K562 (cell line): ENCODE measurements around the gene UNC119B. TPM values are rescaled to one million over a fixed set of nuclear protein-coding genes. Genes with fewer than 3 reads are reported as not detected.

Source experiments
- CREM ChIP-seq: IDR thresholded peaks from 2 replicates; pipeline ENCODE4 v1.6.1; 2014; ENCODE audit warnings: antibody characterized with exemption, low read depth
- FIP1L1 ChIP-seq: fragments of 200-400 bp; formaldehyde crosslinking; IDR thresholded peaks from 2 replicates; pipeline ENCODE4 v1.6.1; 2018; ENCODE audit warnings: mild to moderate bottlenecking, low read depth, low read length; ENCODE audit not compliant: poor library complexity, severe bottlenecking
- MITF ChIP-seq: IDR thresholded peaks from 2 replicates; pipeline ENCODE4 v1.6.1; 2014; ENCODE audit warnings: antibody characterized with exemption
- NBN ChIP-seq: fragments of 450-650 bp; IDR thresholded peaks from 2 replicates; pipeline ENCODE4 v1.6.1; 2016; ENCODE audit warnings: low read depth, mild to moderate bottlenecking
- POLR3G ChIP-seq: IDR thresholded peaks from 2 replicates; pipeline ENCODE4 v1.6.1; 2011; ENCODE audit not compliant: insufficient read length, insufficient replicate concordance; ENCODE audit errors: extremely low read depth
- REST ChIP-seq, 2 experiments: fragments of 450-650 bp; formaldehyde crosslinking in 1 of 2; IDR thresholded peaks; 2 replicates each; pipeline versions ENCODE4 v1.4.0 to v1.6.1; 2014 to 2020; ENCODE audit warnings: mild to moderate bottlenecking in 2 of 2, borderline replicate concordance in 1 of 2, low read depth in 1 of 2
- SMARCC2 ChIP-seq: fragments of 450-650 bp; IDR thresholded peaks from 2 replicates; pipeline ENCODE4 v1.6.1; 2017; ENCODE audit warnings: antibody characterized with exemption, moderate library complexity, mild to moderate bottlenecking, low read depth
- TCF7L2 ChIP-seq: fragments of 150-350 bp; IDR thresholded peaks from 2 replicates; pipeline ENCODE4 v1.6.1; 2016; ENCODE audit warnings: low read depth, mild to moderate bottlenecking, low read length, moderate library complexity
- ZBTB1 ChIP-seq: sonication (generic); formaldehyde crosslinking; IDR thresholded peaks from 2 replicates; pipeline ENCODE4 v1.8.1; 2023; ENCODE audit warnings: missing genetic modification reagents, low read depth, mild to moderate bottlenecking, borderline replicate concordance
- ZNF347 ChIP-seq: fragments of 450-650 bp; formaldehyde crosslinking; IDR thresholded peaks from 2 replicates; pipeline ENCODE4 v1.4.0; 2020; ENCODE audit warnings: low read depth, mild to moderate bottlenecking, moderate library complexity
- ZNF77 ChIP-seq: fragments of 250-450 bp; sonication (Bioruptor Pico); IDR thresholded peaks from 2 replicates; pipeline ENCODE4 v1.5.0; 2020
- polyA plus RNA-seq, 8 experiments: library from polyadenylated mRNA; depleted of rRNA in 4 of 8; stranded (reverse) in 5 of 8; unstranded in 3 of 8; fragments of >200 nt; fragmentation: Nextera tagmentation in 2 of 8; fragmentation: Illumina TruSeq in 1 of 8; extraction: Ambion mirVana in 2 of 8; extraction: Trizol in 1 of 8; gene quantifications; 2 replicates each; pipeline versions ENCODE4 v1.2.1 to v1.2.3, GENCODE V29; 2011 to 2014; ENCODE audit warnings: inconsistent platforms in 1 of 8, missing spikeins in 1 of 8
- total RNA-seq, 7 experiments: library from RNA; depleted of rRNA in 6 of 7; stranded (reverse); fragments of >200 nt in 6 of 7; fragmentation: Illumina TruSeq in 2 of 7; extraction: Trizol in 2 of 7; gene quantifications; 2 replicates each; pipeline versions ENCODE4 v1.2.1 to v1.2.3, GENCODE V29; 2011 to 2021; ENCODE audit warnings: low replicate concordance in 1 of 7
- TF ChIP-seq, protein P1 (sequence below): fragments of 250-450 bp; sonication (Bioruptor Pico); IDR thresholded peaks from 2 replicates; pipeline ENCODE4 v1.8.0; 2021; ENCODE audit warnings: borderline replicate concordance, mild to moderate bottlenecking, moderate library complexity; ENCODE audit not compliant: poor library complexity, severe bottlenecking
- TF ChIP-seq, protein P2 (sequence below): sonication (generic); formaldehyde crosslinking; IDR thresholded peaks from 2 replicates; pipeline ENCODE4 v1.8.0; 2022; ENCODE audit warnings: mild to moderate bottlenecking, missing genetic modification reagents, borderline replicate concordance
- TF ChIP-seq, protein P3 (sequence below): sonication (generic); formaldehyde crosslinking; IDR thresholded peaks from 2 replicates; pipeline ENCODE4 v1.8.0; 2022; ENCODE audit warnings: missing genetic modification reagents, mild to moderate bottlenecking, moderate library complexity, borderline replicate concordance

Gene UNC119B
- total and polyA plus RNA-seq, 9 of the 15 experiments (the other 6 are each of a cell fraction or from before 2014, with no cell fraction given) = 4.0 to 34.5 (median 15.1) TPM

DNA sequence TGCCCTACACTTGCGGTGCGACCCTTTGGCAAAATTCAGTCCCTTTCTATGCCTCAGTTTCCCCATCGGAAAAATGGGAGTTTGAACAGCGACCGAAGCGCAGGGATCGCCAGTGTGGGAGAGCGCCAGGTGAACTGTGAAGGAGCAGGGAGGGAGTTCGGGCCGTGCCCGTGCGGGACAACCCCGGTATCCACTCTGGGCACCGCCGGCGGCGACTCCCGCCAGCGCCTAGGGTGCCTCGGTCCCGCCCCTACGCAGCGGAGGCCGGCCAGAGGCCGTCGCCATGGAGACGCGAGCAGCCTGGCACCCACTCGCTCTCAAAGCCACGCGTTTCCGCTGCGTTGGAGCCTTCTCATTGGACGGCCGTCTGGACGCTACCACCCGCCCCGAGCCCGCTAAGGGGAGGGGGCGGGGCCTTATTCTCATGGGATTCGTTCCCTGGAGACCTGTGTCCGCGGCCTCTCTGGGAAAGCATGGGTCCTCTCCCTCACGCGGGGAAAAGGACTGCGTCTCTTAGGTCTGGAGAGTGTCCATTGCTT is 24.0 kb upstream of the UNC119B start (continued):
- TF ChIP-seq POLR3G (no peak), CREM (peak; percentile 75; the same call in 1 of the 2 replicates), ZNF347 (CRISPR knock-in tag) (no peak), FIP1L1 (no peak), TCF7L2 (peak; percentile 80), ZNF77 (CRISPR knock-in tag) (no peak), MITF (no peak), SMARCC2 (no peak), REST (IDR thresholded peaks at IDR 0.05; ENCODE audit: borderline replicate concordance) (no peak), REST (CRISPR knock-in tag; IDR thresholded peaks at IDR 0.05; ENCODE audit: low read depth) (no peak), NBN (peak; percentile 31; the same call in 1 of the 2 replicates), ZBTB1 (CRISPR knock-in tag) (no peak)
- TF ChIP-seq, protein P1, sequence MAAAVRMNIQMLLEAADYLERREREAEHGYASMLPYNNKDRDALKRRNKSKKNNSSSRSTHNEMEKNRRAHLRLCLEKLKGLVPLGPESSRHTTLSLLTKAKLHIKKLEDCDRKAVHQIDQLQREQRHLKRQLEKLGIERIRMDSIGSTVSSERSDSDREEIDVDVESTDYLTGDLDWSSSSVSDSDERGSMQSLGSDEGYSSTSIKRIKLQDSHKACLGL (CRISPR knock-in tag) = no peak
- TF ChIP-seq, protein P2, sequence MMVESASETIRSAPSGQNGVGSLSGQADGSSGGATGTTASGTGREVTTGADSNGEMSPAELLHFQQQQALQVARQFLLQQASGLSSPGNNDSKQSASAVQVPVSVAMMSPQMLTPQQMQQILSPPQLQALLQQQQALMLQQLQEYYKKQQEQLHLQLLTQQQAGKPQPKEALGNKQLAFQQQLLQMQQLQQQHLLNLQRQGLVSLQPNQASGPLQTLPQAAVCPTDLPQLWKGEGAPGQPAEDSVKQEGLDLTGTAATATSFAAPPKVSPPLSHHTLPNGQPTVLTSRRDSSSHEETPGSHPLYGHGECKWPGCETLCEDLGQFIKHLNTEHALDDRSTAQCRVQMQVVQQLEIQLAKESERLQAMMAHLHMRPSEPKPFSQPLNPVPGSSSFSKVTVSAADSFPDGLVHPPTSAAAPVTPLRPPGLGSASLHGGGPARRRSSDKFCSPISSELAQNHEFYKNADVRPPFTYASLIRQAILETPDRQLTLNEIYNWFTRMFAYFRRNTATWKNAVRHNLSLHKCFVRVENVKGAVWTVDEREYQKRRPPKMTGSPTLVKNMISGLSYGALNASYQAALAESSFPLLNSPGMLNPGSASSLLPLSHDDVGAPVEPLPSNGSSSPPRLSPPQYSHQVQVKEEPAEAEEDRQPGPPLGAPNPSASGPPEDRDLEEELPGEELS (CRISPR knock-in tag) = no peak
- TF ChIP-seq, protein P3, sequence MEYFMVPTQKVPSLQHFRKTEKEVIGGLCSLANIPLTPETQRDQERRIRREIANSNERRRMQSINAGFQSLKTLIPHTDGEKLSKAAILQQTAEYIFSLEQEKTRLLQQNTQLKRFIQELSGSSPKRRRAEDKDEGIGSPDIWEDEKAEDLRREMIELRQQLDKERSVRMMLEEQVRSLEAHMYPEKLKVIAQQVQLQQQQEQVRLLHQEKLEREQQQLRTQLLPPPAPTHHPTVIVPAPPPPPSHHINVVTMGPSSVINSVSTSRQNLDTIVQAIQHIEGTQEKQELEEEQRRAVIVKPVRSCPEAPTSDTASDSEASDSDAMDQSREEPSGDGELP (CRISPR knock-in tag) = no peak; the same call in 1 of the 2 replicates
